ENCODE results near the gene CHCHD6. TPM values are rescaled to one million over a fixed set of nuclear protein-coding genes. Genes with fewer than 3 reads are reported as not detected.

The CHCHD6 gene, protein sequence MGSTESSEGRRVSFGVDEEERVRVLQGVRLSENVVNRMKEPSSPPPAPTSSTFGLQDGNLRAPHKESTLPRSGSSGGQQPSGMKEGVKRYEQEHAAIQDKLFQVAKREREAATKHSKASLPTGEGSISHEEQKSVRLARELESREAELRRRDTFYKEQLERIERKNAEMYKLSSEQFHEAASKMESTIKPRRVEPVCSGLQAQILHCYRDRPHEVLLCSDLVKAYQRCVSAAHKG
- total RNA-seq, result 28.7 and 30.1 TPM in 2 replicates

- Histone ChIP-seq H3K27me3 (ENCODE audit: control insufficient read depth, insufficient read depth, low read length) (no peaks in the 10 kb centered on the region), H3K36me3 (ENCODE audit: control insufficient read depth, insufficient read depth, low read length) (no peaks in the 10 kb centered on the region), H3K4me3 (ENCODE audit: low read depth, low read length) (peak within 1 kb of the TSS; percentile 65)
- DNase-seq (ENCODE audit: low read depth), result peak; percentile 68
- TF ChIP-seq, protein P1, sequence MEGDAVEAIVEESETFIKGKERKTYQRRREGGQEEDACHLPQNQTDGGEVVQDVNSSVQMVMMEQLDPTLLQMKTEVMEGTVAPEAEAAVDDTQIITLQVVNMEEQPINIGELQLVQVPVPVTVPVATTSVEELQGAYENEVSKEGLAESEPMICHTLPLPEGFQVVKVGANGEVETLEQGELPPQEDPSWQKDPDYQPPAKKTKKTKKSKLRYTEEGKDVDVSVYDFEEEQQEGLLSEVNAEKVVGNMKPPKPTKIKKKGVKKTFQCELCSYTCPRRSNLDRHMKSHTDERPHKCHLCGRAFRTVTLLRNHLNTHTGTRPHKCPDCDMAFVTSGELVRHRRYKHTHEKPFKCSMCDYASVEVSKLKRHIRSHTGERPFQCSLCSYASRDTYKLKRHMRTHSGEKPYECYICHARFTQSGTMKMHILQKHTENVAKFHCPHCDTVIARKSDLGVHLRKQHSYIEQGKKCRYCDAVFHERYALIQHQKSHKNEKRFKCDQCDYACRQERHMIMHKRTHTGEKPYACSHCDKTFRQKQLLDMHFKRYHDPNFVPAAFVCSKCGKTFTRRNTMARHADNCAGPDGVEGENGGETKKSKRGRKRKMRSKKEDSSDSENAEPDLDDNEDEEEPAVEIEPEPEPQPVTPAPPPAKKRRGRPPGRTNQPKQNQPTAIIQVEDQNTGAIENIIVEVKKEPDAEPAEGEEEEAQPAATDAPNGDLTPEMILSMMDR (IDR thresholded peaks at IDR 0.05; ENCODE audit: insufficient read depth, low read length, poor library complexity, severe bottlenecking), result peak; percentile 25
Observed at GRCh38 chr3:126703512-126704493, at the start of gene CHCHD6. Gene CHCHD6, plus strand, starts transcription at chr3:126704240. Its CDS starts 73 bp downstream, at chr3:126704313.

DNA sequence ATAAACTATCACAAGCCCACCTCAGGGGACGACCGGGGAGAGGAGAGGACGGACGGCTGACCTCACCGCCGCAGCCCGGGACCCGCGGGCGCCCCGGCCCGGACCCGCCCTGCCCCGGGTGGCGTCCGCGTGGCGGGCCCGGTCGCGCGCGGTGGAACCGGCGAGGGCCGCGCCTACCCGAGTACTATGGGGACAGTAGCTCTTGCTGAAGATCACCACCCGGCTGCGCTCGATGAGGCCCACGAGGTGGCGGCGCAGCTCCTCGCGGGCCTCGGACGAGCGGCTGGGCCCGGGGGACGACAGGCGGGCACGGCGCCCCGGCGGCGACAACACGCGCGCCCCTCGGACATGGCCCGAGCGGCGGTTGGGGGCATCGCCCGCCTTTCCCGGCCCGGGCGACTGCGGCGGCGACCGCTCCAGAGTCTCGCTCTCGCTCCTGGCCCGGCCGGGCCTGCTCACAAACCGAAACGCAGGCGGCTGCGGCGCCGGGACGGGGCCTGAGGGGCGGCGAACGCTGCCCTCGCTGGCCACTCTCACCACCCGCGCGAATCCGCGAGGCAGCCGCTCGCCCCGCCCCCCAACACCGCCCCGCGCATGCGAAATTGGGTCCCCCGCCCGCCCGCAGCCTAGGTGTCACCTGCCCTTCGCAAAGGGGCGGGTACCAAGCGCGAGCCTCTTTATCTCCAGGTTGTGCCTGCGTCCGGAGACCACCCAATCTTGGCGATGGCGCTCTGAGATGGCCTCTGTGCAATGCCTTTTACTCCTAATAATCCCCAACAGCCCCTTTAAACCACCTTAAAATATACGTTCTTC is 49.3 kb upstream of the CHCHD6 start, which contains the start of gene TXNRD3:
Gene TXNRD3 (minus strand): TSS at position 554 of the 813 bp plus-strand sequence.
- peak; percentile 16 for DNase-seq (ENCODE audit: low read depth)
- peaks cover 6% of the 10 kb centered on the region for H3K27me3 ChIP-seq (ENCODE audit: control insufficient read depth, insufficient read depth, low read length)
- TF ChIP-seq, protein P1 (IDR thresholded peaks at IDR 0.05; ENCODE audit: insufficient read depth, low read length, poor library complexity, severe bottlenecking), result no peak
- peak within 1 kb of the TSS; percentile 56 for H3K4me3 ChIP-seq (ENCODE audit: low read depth, low read length)
- H3K36me3 ChIP-seq (ENCODE audit: control insufficient read depth, insufficient read depth, low read length), result no peaks in the 10 kb centered on the region

GRCh38 chr3:126655887-126656286 is 48.2 kb upstream of the CHCHD6 start:
- TF ChIP-seq, protein P1 (IDR thresholded peaks at IDR 0.05; ENCODE audit: insufficient read depth, low read length, poor library complexity, severe bottlenecking), result no peak
- Histone ChIP-seq H3K36me3 (ENCODE audit: control insufficient read depth, insufficient read depth, low read length) (no peaks in the 10 kb centered on the region), H3K4me3 (ENCODE audit: low read depth, low read length) (no peak overlapping the region), H3K27me3 (ENCODE audit: control insufficient read depth, insufficient read depth, low read length) (peaks cover 16% of the 10 kb centered on the region)
- no peak for DNase-seq (ENCODE audit: low read depth)

- Histone ChIP-seq H3K27me3 (ENCODE audit: control insufficient read depth, insufficient read depth, low read length) (peaks cover 16% of the 10 kb centered on the region), H3K4me3 (ENCODE audit: low read depth, low read length) (no peak overlapping the region), H3K36me3 (ENCODE audit: control insufficient read depth, insufficient read depth, low read length) (no peaks in the 10 kb centered on the region)
- TF ChIP-seq, protein P1 (IDR thresholded peaks at IDR 0.05; ENCODE audit: insufficient read depth, low read length, poor library complexity, severe bottlenecking), result no peak
- DNase-seq (ENCODE audit: low read depth), result no peak
Observed at GRCh38 chr3:126656371-126657134, 47.5 kb upstream of the CHCHD6 start.

- no peaks in the 10 kb centered on the region for H3K36me3 ChIP-seq (ENCODE audit: control insufficient read depth, insufficient read depth, low read length)
- no peak overlapping the region for H3K4me3 ChIP-seq (ENCODE audit: low read depth, low read length)
- DNase-seq (ENCODE audit: low read depth), result no peak
- peaks cover 29% of the 10 kb centered on the region for H3K27me3 ChIP-seq (ENCODE audit: control insufficient read depth, insufficient read depth, low read length)
- TF ChIP-seq, protein P1 (IDR thresholded peaks at IDR 0.05; ENCODE audit: insufficient read depth, low read length, poor library complexity, severe bottlenecking), result no peak
Observed at GRCh38 chr3:126657901-126658300, 46.1 kb upstream of the CHCHD6 start.
